ENCODE results near the gene DLG5.

The DLG5 gene

DNA sequence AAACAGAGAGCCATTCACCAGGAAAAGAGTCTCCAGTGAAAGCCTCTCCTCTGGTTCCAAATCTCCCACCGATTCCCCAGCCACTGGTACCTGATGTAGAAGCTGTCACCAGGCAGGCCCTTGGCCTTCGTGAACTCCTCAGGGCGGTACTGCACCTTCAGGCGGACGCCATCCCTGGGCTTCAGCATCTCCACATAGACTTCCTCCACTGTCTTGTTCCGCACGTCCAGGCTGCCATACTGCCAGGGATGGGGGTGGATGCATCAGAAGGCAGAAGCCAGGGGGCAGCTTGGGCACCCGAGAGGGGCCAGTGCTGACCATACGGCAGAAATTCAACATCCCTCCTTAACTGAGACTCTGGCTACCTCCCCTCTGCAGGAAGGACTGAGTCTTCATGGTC is 118.8 kb downstream of the DLG5 start:
- Mint-ChIP-seq H3K27me3 (no peaks in the 10 kb centered on the region), H3K27ac (no peak overlapping the region), H3K4me1 (ENCODE audit: low read depth) (no peaks in the 10 kb centered on the region), H3K36me3 (no peaks in the 10 kb centered on the region), H3K9me3 (ENCODE audit: low read depth) (no peaks in the 10 kb centered on the region), H3K4me3 (no peak overlapping the region)

DNA sequence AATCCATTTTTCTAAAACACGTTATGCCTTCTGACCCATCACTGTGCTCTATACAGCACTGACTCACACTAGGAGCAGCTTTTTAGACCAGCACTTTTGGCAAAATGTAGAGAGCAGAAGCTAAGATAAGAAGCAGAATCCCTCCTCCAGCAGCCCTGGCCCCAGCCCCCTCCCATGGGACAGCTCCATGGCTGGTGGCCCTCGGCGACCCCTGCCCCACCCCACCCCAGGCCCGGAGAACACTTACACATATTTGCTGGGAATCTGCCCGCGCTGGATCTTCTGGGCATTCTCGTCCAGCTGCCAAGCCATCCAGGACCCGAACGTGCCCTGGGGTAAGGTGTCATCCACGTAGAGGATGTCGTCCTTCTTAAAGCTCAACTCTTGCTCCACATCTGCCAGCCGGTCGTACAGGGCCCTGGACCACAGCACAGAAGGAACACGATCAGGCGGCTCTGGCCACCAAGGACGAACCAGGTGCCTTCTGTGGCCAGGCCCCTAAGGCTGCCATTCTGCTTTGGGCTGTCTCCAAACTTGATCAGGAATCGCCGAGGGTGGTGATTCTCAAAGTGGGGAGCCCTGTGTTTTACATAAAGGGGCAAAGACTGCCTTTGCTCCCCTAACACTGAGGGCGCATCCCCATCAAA is 119.9 kb downstream of the DLG5 start:
- no peak overlapping the region for H3K4me3 Mint-ChIP-seq
- no peaks in the 10 kb centered on the region for H3K27me3 Mint-ChIP-seq
- no peak overlapping the region for H3K27ac Mint-ChIP-seq
- no peaks in the 10 kb centered on the region for H3K9me3 Mint-ChIP-seq (ENCODE audit: low read depth)
- H3K36me3 Mint-ChIP-seq: no peaks in the 10 kb centered on the region
- H3K4me1 Mint-ChIP-seq (ENCODE audit: low read depth): peaks cover 6% of the 10 kb centered on the region

- Mint-ChIP-seq H3K4me3 (no peak overlapping the region), H3K27me3 (no peaks in the 10 kb centered on the region), H3K4me1 (ENCODE audit: low read depth) (peaks cover 14% of the 10 kb centered on the region), H3K36me3 (no peaks in the 10 kb centered on the region), H3K9me3 (ENCODE audit: low read depth) (no peaks in the 10 kb centered on the region), H3K27ac (no peak overlapping the region)
Measured at GRCh38 chr10:77805676-77806075, 120.9 kb downstream of the DLG5 start.

- H3K36me3 Mint-ChIP-seq: no peaks in the 10 kb centered on the region
- no peaks in the 10 kb centered on the region for H3K27me3 Mint-ChIP-seq
- H3K4me3 Mint-ChIP-seq: no peak overlapping the region
- H3K27ac Mint-ChIP-seq: no peak overlapping the region
- H3K9me3 Mint-ChIP-seq (ENCODE audit: low read depth): no peaks in the 10 kb centered on the region
- H3K4me1 Mint-ChIP-seq (ENCODE audit: low read depth): peaks cover 14% of the 10 kb centered on the region
Measured at GRCh38 chr10:77804371-77804770, 122.2 kb downstream of the DLG5 start.

- peaks cover 14% of the 10 kb centered on the region for H3K4me1 Mint-ChIP-seq (ENCODE audit: low read depth)
- H3K4me3 Mint-ChIP-seq: no peak overlapping the region
Measured at GRCh38 chr10:77801474-77802161, 124.9 kb downstream of the DLG5 start.

GRCh38 chr10:77800738-77801266 is 125.8 kb downstream of the DLG5 start:
- Mint-ChIP-seq H3K36me3 (no peaks in the 10 kb centered on the region), H3K27me3 (no peaks in the 10 kb centered on the region), H3K4me1 (ENCODE audit: low read depth) (peaks cover 14% of the 10 kb centered on the region), H3K4me3 (no peak overlapping the region), H3K9me3 (ENCODE audit: low read depth) (no peaks in the 10 kb centered on the region), H3K27ac (no peak overlapping the region)

More at GRCh38 chr10:77801474-77802161, 124.9 kb downstream of the DLG5 start:
- H3K27me3 Mint-ChIP-seq: no peaks in the 10 kb centered on the region
- H3K9me3 Mint-ChIP-seq (ENCODE audit: low read depth): no peaks in the 10 kb centered on the region
- H3K36me3 Mint-ChIP-seq: no peaks in the 10 kb centered on the region
- H3K27ac Mint-ChIP-seq: no peak overlapping the region

DNA sequence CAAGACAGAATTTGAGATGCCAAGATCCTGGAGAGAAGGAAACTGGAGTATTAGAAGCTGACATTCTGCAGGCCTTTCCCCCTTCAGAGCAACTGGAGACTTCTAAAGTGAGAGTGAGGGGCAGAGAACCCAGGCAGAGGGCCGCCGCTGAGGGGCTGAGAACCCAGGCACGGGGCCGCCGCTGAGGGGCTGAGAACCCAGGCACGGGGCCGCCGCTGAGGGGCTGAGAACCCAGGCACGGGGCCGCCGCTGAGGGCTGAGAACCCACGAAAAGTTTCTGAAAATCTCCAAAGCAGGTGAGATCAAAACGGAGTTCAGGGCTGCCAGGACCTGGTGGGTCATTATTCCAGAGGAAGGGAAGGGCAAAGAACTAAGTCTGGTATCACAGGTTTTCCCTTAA is 126.2 kb downstream of the DLG5 start:
- Mint-ChIP-seq H3K9me3 (ENCODE audit: low read depth) (no peaks in the 10 kb centered on the region), H3K4me3 (no peak overlapping the region), H3K27me3 (no peaks in the 10 kb centered on the region), H3K4me1 (ENCODE audit: low read depth) (peaks cover 14% of the 10 kb centered on the region), H3K36me3 (no peaks in the 10 kb centered on the region), H3K27ac (no peak overlapping the region)

DNA sequence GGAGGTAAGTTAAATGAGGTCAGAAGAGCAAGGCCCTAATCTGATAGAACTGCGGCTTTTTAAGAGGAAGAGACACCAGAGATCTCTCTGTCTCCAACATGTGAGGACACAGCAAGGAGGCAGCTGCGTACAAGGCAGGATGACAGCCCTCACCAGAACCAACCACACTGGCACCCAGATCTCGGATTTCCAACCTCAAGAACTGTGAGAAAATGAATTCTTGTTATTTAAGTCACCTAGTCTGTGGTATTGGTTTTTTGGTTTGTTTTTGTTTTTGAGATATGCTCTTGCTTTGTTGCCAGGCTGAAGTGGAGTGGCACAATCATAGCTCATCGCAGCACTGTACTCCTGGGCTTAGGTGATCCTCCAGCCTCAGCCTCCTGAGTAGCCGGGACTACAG is 127.2 kb downstream of the DLG5 start:
- Mint-ChIP-seq H3K27me3 (no peaks in the 10 kb centered on the region), H3K4me3 (no peak overlapping the region), H3K27ac (no peak overlapping the region), H3K4me1 (ENCODE audit: low read depth) (peaks cover 14% of the 10 kb centered on the region), H3K9me3 (ENCODE audit: low read depth) (no peaks in the 10 kb centered on the region), H3K36me3 (no peaks in the 10 kb centered on the region)

GRCh38 chr10:77798940-77799339 is 127.6 kb downstream of the DLG5 start:
- Mint-ChIP-seq H3K36me3 (no peaks in the 10 kb centered on the region), H3K9me3 (ENCODE audit: low read depth) (no peaks in the 10 kb centered on the region), H3K27ac (no peak overlapping the region), H3K27me3 (no peaks in the 10 kb centered on the region), H3K4me3 (no peak overlapping the region), H3K4me1 (ENCODE audit: low read depth) (peaks cover 14% of the 10 kb centered on the region)

GRCh38 chr10:77796311-77796915 is 130.1 kb downstream of the DLG5 start:
- H3K36me3 Mint-ChIP-seq: no peaks in the 10 kb centered on the region
- no peak overlapping the region for H3K27ac Mint-ChIP-seq
- peaks cover 6% of the 10 kb centered on the region for H3K4me1 Mint-ChIP-seq (ENCODE audit: low read depth)
- H3K27me3 Mint-ChIP-seq: no peaks in the 10 kb centered on the region
- no peaks in the 10 kb centered on the region for H3K9me3 Mint-ChIP-seq (ENCODE audit: low read depth)
- H3K4me3 Mint-ChIP-seq: no peak overlapping the region

- H3K27me3 Mint-ChIP-seq: no peaks in the 10 kb centered on the region
- no peak overlapping the region for H3K4me3 Mint-ChIP-seq
- H3K27ac Mint-ChIP-seq: no peak overlapping the region
- H3K36me3 Mint-ChIP-seq: no peaks in the 10 kb centered on the region
- H3K9me3 Mint-ChIP-seq (ENCODE audit: low read depth): no peaks in the 10 kb centered on the region
- no peaks in the 10 kb centered on the region for H3K4me1 Mint-ChIP-seq (ENCODE audit: low read depth)
Measured at GRCh38 chr10:77795426-77796055, 131.0 kb downstream of the DLG5 start.

- H3K4me1 Mint-ChIP-seq (ENCODE audit: low read depth): no peaks in the 10 kb centered on the region
- H3K27ac Mint-ChIP-seq: no peak overlapping the region
- no peaks in the 10 kb centered on the region for H3K27me3 Mint-ChIP-seq
- no peaks in the 10 kb centered on the region for H3K36me3 Mint-ChIP-seq
- no peak overlapping the region for H3K4me3 Mint-ChIP-seq
- no peaks in the 10 kb centered on the region for H3K9me3 Mint-ChIP-seq (ENCODE audit: low read depth)
Measured at GRCh38 chr10:77794256-77795142, 132.1 kb downstream of the DLG5 start.

GRCh38 chr10:77793831-77794230 is 132.7 kb downstream of the DLG5 start:
- no peak overlapping the region for H3K27ac Mint-ChIP-seq
- no peaks in the 10 kb centered on the region for H3K4me1 Mint-ChIP-seq (ENCODE audit: low read depth)
- H3K4me3 Mint-ChIP-seq: no peak overlapping the region
- no peaks in the 10 kb centered on the region for H3K36me3 Mint-ChIP-seq
- H3K27me3 Mint-ChIP-seq: no peaks in the 10 kb centered on the region
- no peaks in the 10 kb centered on the region for H3K9me3 Mint-ChIP-seq (ENCODE audit: low read depth)

- Mint-ChIP-seq H3K27ac (no peak overlapping the region), H3K4me1 (ENCODE audit: low read depth) (no peaks in the 10 kb centered on the region), H3K27me3 (no peaks in the 10 kb centered on the region), H3K36me3 (no peaks in the 10 kb centered on the region), H3K4me3 (no peak overlapping the region), H3K9me3 (ENCODE audit: low read depth) (no peaks in the 10 kb centered on the region)
Measured at GRCh38 chr10:77792155-77792554, 134.4 kb downstream of the DLG5 start.

All from activated naive CD8-positive, alpha-beta T cell (primary cell).